NCI-H2081 treated with DMSO at 0.1 percent for 48 hours (cell line): Measurements from ENCODE around the gene TNIP1.

Source experiments
- DNase-seq: peaks from one replicate; lab custom pipeline; 2025; lab: John Stamatoyannopoulos, UW

Gene TNIP1

DNA sequence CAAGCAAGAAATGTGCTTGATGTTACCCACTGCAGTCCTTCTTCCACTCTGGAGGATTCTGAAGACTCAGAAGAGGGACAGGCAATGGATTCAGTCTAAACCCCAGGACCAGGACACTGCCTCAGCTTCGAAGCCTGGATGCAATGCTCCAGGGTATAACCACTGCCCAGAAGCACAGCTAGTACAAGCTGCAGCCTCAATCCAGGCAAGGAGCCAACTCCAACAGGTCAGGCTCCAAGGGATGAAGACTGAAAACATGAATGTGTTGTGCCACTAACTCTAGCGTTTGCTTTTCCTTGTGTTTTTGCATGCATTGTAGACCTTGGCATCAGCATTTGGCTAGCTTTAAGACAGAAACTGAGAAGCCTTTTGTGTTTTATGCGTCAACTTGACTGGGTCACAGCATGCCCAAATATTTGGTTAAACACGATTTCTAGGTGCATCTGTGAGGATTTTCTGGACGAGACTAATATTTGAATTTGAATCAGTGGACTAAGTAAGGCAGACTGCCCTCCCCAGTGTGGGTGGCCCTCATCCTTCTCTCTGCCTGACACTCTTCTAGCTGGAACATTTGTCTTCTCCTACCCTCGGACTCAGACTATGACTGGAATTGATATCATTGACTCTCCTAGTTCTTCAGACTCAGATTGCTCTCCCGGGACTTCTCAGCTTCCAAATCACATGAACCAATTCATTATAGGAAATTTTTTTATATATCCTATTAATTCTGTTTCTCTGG, 81.0 kb downstream of the TNIP1 start:
- DNase-seq: no peak

DNA sequence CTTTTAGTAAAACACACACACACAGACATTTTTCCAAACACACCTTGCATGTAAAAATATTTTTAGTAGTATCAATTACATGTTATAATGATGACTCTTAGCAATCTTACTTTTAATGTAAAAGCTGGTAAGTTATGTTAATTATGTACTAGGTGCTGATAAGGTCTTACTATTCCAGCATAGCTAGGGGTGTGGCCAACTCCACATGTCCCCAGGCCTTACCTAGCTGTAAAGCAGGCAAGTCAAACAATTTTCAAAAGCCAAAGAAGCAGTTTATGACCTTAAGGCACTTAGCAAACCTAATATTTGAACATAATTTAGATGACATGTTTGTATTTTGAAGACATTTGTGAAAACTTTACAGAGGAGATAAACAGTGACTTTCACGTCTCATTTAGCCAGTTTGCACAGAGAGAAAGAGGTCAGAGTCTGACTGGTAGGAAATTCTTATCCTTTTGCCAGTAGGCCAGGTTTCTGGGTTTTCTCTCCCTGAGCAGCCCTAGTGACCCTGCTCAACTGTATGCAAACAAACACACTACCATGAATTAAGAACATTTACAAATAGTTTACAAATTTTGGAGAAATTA, 86.9 kb downstream of the TNIP1 start:
- no peak for DNase-seq

DNA sequence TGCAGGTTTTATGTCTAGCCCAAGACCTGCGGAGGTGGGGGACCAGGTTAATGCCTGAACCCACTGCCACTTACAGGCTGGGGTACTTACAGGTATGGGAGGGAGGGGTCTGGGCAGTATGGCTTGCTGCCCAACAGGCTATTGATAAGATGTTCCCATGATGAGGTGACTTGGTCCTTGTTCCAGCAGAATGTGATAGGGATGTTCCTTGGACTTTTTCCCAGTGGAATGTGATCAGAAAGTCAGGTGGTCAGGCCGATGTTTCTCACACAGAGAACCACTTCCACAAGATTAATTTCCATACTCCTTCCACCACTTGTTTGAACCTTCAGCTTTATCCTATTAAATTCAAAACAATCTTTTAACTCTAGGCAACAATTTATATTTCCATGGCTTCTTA, 87.4 kb downstream of the TNIP1 start:
- DNase-seq: no peak

DNA sequence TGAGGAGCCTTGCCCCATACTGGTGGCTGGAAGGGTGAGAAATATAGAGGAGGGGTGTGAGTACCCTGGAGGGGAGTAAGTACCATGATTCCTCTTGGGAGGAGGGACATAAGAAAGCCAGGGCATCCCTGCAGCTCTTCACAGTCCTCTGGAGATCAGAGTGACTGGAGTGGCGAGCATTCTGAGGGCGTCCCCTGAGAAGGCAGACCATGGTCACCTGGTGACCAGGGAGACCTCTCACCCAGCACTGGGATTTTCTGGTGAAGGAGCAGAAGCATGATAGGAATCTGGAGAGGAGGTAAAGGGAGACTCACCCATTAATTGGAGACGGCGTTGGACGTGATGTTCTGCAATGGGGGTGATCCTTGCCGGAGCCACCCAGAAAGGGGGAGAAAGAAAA, 88.1 kb downstream of the TNIP1 start:
- no peak for DNase-seq

DNA sequence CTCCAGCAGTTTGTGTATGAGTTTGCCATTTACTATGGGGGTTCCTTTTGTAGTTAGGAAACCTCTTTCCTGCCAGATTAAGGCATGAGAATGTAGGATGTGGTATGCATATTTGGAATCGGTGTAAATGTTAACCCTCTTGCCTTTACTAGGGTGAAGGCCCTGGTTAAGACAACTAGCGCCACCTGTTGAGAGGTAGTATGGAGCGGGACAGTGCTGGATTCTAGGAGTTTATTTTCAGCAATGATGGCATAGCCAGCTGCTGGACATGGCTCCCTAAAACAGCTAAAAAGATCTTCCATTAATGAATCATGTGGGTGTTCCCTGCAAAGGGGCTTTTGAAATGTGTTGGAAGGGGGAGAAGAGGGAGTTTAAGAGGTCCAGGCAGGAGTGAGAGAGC, 91.1 kb downstream of the TNIP1 start:
- no peak for DNase-seq

DNA sequence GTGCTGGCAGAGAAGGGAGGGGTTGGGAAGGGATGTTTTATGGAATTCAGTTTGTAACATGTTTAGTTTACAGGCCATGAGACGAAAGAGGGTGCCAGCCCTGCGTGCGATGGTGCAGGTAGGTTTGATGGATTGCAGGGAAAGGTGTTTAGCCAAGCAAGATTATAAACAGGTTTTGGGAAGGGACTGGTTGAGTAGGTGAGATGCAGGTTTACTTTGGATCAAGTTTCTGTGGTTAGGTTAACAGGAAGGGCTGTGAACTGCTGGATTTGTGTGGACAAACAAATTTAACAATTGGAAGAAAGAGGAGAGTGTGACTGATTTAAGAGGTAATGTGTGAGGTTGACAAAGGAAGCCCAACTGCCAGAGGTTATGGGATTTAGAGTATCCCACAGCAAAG, 93.1 kb downstream of the TNIP1 start:
- no peak for DNase-seq
